ENCODE results near the gene CACNG7. TPM values are rescaled to one million over a fixed set of nuclear protein-coding genes. Genes with fewer than 3 reads are reported as not detected.

Gene CACNG7
- polyA plus RNA-seq, 3 donors: not detected

- H3K36me3 ChIP-seq (replicated peaks in 1 of 2; ENCODE audit: control insufficient read depth in 1 of 2, insufficient read depth in 2 of 2, low read length in 2 of 2): no peaks in the 10 kb centered on the region
- peaks cover 31 to 42% of the 10 kb centered on the region in 2 donors for H3K4me1 ChIP-seq (ENCODE audit: control insufficient read depth in 1 of 2, insufficient read depth in 2 of 2, low read length in 2 of 2)
- peaks cover 19 to 79% of the 10 kb centered on the region in 2 donors for H3K27me3 ChIP-seq (ENCODE audit: control insufficient read depth in 2 of 2, insufficient read depth in 2 of 2, low read length in 2 of 2)
- H3K4me2 ChIP-seq (replicated peaks; ENCODE audit: extremely low read depth, low read length, poor library complexity, severe bottlenecking): peak overlapping the region; percentile 74
- Mint-ChIP-seq H3K4me1 (peaks cover 35% of the 10 kb centered on the region), H3K9me3 (peaks cover 9 to 31% (median 22%) of the 10 kb centered on the region in 7 donors), H3K27ac (no peak overlapping the region), H3K4me3 (no peak overlapping the region), H3K27me3 (ENCODE audit: low read depth in 3 of 3) (peaks cover 39 to 46% (median 41%) of the 10 kb centered on the region in 3 donors), H3K36me3 (peaks cover 18 to 19% of the 10 kb centered on the region in 2 donors)
- no peak overlapping the region for H3K4me3 ChIP-seq (replicated peaks in 1 of 3; ENCODE audit: low read depth in 2 of 3, low read length in 3 of 3)
- intact Hi-C loops (cut with micrococcal nuclease): loop anchor here in 1 of 2 donors (5.0 kb wide), 1 partner anchor 40 kb away; no protein-coding TSS in a partner anchor
- H3K79me2 ChIP-seq (ENCODE audit: insufficient read depth, low read length): no peaks in the 10 kb centered on the region
- H2AFZ ChIP-seq (ENCODE audit: insufficient read depth, low read depth, low read length, poor library complexity, severe bottlenecking): no peak overlapping the region
- DNase-seq: peak; percentile 36 to 45 (median 41)
- TF ChIP-seq CTCF (IDR thresholded peaks at IDR 0.05): no peak
- H3K9me3 ChIP-seq (replicated peaks in 1 of 2; ENCODE audit: control insufficient read depth in 1 of 2, insufficient read depth in 1 of 2, low read length in 2 of 2): peaks cover 7 to 29% of the 10 kb centered on the region in 2 donors
- H3K27ac ChIP-seq (ENCODE audit: low read depth in 1 of 2, low read length in 2 of 2): no peak overlapping the region
- H4K20me1 ChIP-seq (ENCODE audit: insufficient read depth, low read length): no peaks in the 10 kb centered on the region
- no peak overlapping the region for H3K9ac ChIP-seq (ENCODE audit: insufficient read depth, low read length, poor library complexity, severe bottlenecking)
- WGBS (ENCODE audit: insufficient coverage): 0% methylated on average over 40 of the region's 61 CpGs
These were observed 73.5 kb downstream of the CACNG7 start for GRCh38 chr19:53982611-53983010.

GRCh38 chr19:53983457-53984289, 74.6 kb downstream of the CACNG7 start:
- Mint-ChIP-seq H3K27me3 (ENCODE audit: low read depth in 3 of 3) (peaks cover 35 to 37% (median 36%) of the 10 kb centered on the region in 3 donors), H3K36me3 (peaks cover 17 to 18% of the 10 kb centered on the region in 2 donors), H3K4me1 (peaks cover 26% of the 10 kb centered on the region), H3K4me3 (no peak overlapping the region), H3K9me3 (peaks cover 9 to 22% (median 13%) of the 10 kb centered on the region in 7 donors), H3K27ac (no peak overlapping the region)
- no peak overlapping the region for H2AFZ ChIP-seq (ENCODE audit: insufficient read depth, low read depth, low read length, poor library complexity, severe bottlenecking)
- no peak overlapping the region for H3K9ac ChIP-seq (ENCODE audit: insufficient read depth, low read length, poor library complexity, severe bottlenecking)
- peaks cover 19 to 68% of the 10 kb centered on the region in 2 donors for H3K27me3 ChIP-seq (ENCODE audit: control insufficient read depth in 2 of 2, insufficient read depth in 2 of 2, low read length in 2 of 2)
- 93% methylated on average over 17 of the region's 24 CpGs for WGBS (ENCODE audit: insufficient coverage)
- H3K4me2 ChIP-seq (replicated peaks; ENCODE audit: extremely low read depth, low read length, poor library complexity, severe bottlenecking): no peak overlapping the region
- no peaks in the 10 kb centered on the region for H3K79me2 ChIP-seq (ENCODE audit: insufficient read depth, low read length)
- H3K9me3 ChIP-seq (replicated peaks in 1 of 2; ENCODE audit: control insufficient read depth in 1 of 2, insufficient read depth in 1 of 2, low read length in 2 of 2): peaks cover 7 to 23% of the 10 kb centered on the region in 2 donors
- H3K4me3 ChIP-seq (replicated peaks in 1 of 3; ENCODE audit: low read depth in 2 of 3, low read length in 3 of 3): no peak overlapping the region
- H3K4me1 ChIP-seq (ENCODE audit: control insufficient read depth in 1 of 2, insufficient read depth in 2 of 2, low read length in 2 of 2): peaks cover 22 to 31% of the 10 kb centered on the region in 2 donors
- TF ChIP-seq CTCF (IDR thresholded peaks at IDR 0.05): no peak
- DNase-seq: no peak
- no peaks in the 10 kb centered on the region for H4K20me1 ChIP-seq (ENCODE audit: insufficient read depth, low read length)
- no peaks in the 10 kb centered on the region for H3K36me3 ChIP-seq (replicated peaks in 1 of 2; ENCODE audit: control insufficient read depth in 1 of 2, insufficient read depth in 2 of 2, low read length in 2 of 2)
- intact Hi-C loops (cut with micrococcal nuclease): loop anchor here in 1 of 2 donors (5.0 kb wide), 1 partner anchor 39 kb away; no protein-coding TSS in a partner anchor
- H3K27ac ChIP-seq (ENCODE audit: low read depth in 1 of 2, low read length in 2 of 2): no peak overlapping the region

Data from CD14-positive monocyte (primary cell).